Heart left ventricle (tissue), 13 donors: Measurements from ENCODE around the gene SLC19A3.

Experiments
- CTCF ChIP-seq, 12 donors: fragments of 200-600 bp; sonication (generic) in 4 of 12; IDR thresholded peaks; one replicate each; pipeline versions ENCODE4 v1.5.0 to v1.8.0; 2018 to 2022; ENCODE audit warnings: antibody characterized with exemption in 12 of 12, mild to moderate bottlenecking in 5 of 12
- POLR2A ChIP-seq, 2 donors: fragments of 450-650 bp; IDR thresholded peaks; one replicate each; pipeline ENCODE4 v1.6.1; 2017; ENCODE audit warnings: antibody characterized with exemption in 2 of 2, mild to moderate bottlenecking in 2 of 2, moderate library complexity in 2 of 2
- donor health status: ischemic (EF 13 %, LVEDD 7.1; RV severe dilation, severe dysfunction).
- donor health status: DM: no; HTN: yes; CAD: no.
- donor health status: DM: no; HTN: no; CAD: no.
- donor health status: ischemic (EF 25% LVEDD 6.9; RV normal size, moderate dysfunction).
- donor health status: ischemic (EF 25% LVEDD 5.7; RV mildly dilated, moderate dysfunction).
- donor health status: ischemic (EF 35%, LVEDD 5.7; RV mildly dilated, moderate dysfunction).
- donor health status: nonischemic (EF 11% LVEDD 7.7; RV severe dilation, severe dysfunction).
- donor health status: DM: yes; HTN: yes; CAD: no.
- donor health status: PGD.
- donor health status: ischemic (EF 29% LVEDD 5.4; RV normal size, mild dysfunction).
- donor health status: nonischemic (EF 23%, LVEDD 6.1; RV moderate dilation, normal function).

- TF ChIP-seq POLR2A (IDR thresholded peaks at IDR 0.05) (no peak), CTCF (IDR thresholded peaks at IDR 0.05) (no peak)
Measured at GRCh38 chr2:227655454-227655853, 62.4 kb downstream of the SLC19A3 start.
